OCI-LY7 (cell line): ENCODE measurements around the gene PTBP3. TPM values are rescaled to one million over a fixed set of nuclear protein-coding genes. Genes with fewer than 3 reads are reported as not detected.

Experiments used
- BruUV-seq: library from RNA; stranded (reverse); fragments of 400-500 nt; replicated peaks from 2 replicates; lab custom pipeline; 2021; lab: Mats Ljungman, UMichigan
- CTCF ChIA-PET: fragments of 300-600 bp; sonication (Branson Sonifier 250); formaldehyde crosslinking; loops from one replicate; lab custom pipeline; 2022; ENCODE audit warnings: antibody characterized with exemption; ENCODE audit not compliant: unreplicated experiment; lab: Charles Lee
- POLR2A ChIA-PET: fragments of 300-600 bp; sonication (Branson Sonifier 250); formaldehyde crosslinking; loops from one replicate; lab custom pipeline; 2022; ENCODE audit warnings: antibody characterized with exemption; lab: Charles Lee
- DNase-seq: peaks from one replicate; pipeline ENCODE4 v3.0.0-alpha.2; 2015; ENCODE audit warnings: low spot score
- H2AFZ ChIP-seq: fragments of 200-600 bp; sonication (generic), shearing (Covaris generic); 2 replicates; pipeline ENCODE4 v1.6.1; 2014; ENCODE audit warnings: mild to moderate bottlenecking, antibody characterized with exemption, low read length, moderate library complexity
- H3K27ac ChIP-seq: fragments of 200-600 bp; sonication (generic); 2 replicates; pipeline ENCODE4 v1.5.1; 2014; ENCODE audit warnings: mixed run types, low read depth, mild to moderate bottlenecking, moderate library complexity, low read length, inconsistent platforms; ENCODE audit not compliant: poor library complexity, severe bottlenecking
- H3K36me3 ChIP-seq: fragments of 200-600 bp; sonication (generic); 2 replicates; pipeline ENCODE4 v1.6.1; 2014; ENCODE audit warnings: mild to moderate bottlenecking, antibody characterized with exemption, low read length, moderate library complexity, mixed read lengths; ENCODE audit not compliant: insufficient read depth
- H3K4me1 ChIP-seq: fragments of 200-600 bp; sonication (generic); 2 replicates; pipeline ENCODE4 v1.5.1; 2014; ENCODE audit warnings: mild to moderate bottlenecking, low read length; ENCODE audit not compliant: insufficient read depth, poor library complexity, severe bottlenecking
- H3K4me2 ChIP-seq: fragments of 200-600 bp; sonication (generic); 2 replicates; pipeline ENCODE4 v1.6.1; 2014; ENCODE audit warnings: mild to moderate bottlenecking, low read length
- H3K4me3 ChIP-seq: fragments of 200-600 bp; sonication (generic); 2 replicates; pipeline ENCODE4 v1.5.1; 2014; ENCODE audit warnings: mild to moderate bottlenecking, low read depth, low read length; ENCODE audit not compliant: poor library complexity, severe bottlenecking
- H3K79me2 ChIP-seq: fragments of 200-600 bp; sonication (generic); 2 replicates; pipeline ENCODE4 v1.6.1; 2016; ENCODE audit warnings: low read depth, mild to moderate bottlenecking, low read length, moderate library complexity, mixed read lengths; ENCODE audit not compliant: insufficient read depth
- H3K9me2 ChIP-seq: fragments of 200-600 bp; sonication (generic); 2 replicates; pipeline ENCODE4 v1.6.1; 2016; ENCODE audit warnings: mild to moderate bottlenecking, low read length, mixed read lengths; ENCODE audit not compliant: insufficient read depth
- H3K9me3 ChIP-seq: fragments of 200-600 bp; sonication (generic); 2 replicates; pipeline ENCODE4 v1.6.1; 2014; ENCODE audit warnings: mild to moderate bottlenecking, mixed run types, low read length, mixed read lengths
- H4K20me1 ChIP-seq: fragments of 200-600 bp; sonication (generic); 2 replicates; pipeline ENCODE4 v1.6.1; 2014; ENCODE audit warnings: mild to moderate bottlenecking, antibody characterized with exemption, low read length, moderate library complexity, mixed read lengths; ENCODE audit not compliant: insufficient read depth
- CTCF ChIP-seq: fragments of 200-600 bp; sonication (generic); conservative IDR thresholded peaks from 2 replicates; pipeline ENCODE4 v1.5.1; 2014; ENCODE audit warnings: mild to moderate bottlenecking, antibody characterized with exemption, low read length, moderate library complexity, mixed read lengths
- EZH2phosphoT487 ChIP-seq: fragments of 200-600 bp; sonication (generic); IDR thresholded peaks from 2 replicates; pipeline ENCODE4 v1.6.1; 2018; ENCODE audit warnings: low read depth, borderline replicate concordance, mild to moderate bottlenecking, mixed run types, antibody characterized with exemption, low read length, moderate library complexity, mixed read lengths
- intact Hi-C: fragments of 100-400 bp; cut with micrococcal nuclease; formaldehyde crosslinking; loops from one replicate; pipeline ENCODE4 v1.10.0; 2022; ENCODE audit not compliant: unreplicated experiment
- total RNA-seq, 2 experiments: library from RNA; depleted of rRNA in 1 of 2; stranded (reverse); fragments of >200 nt in 1 of 2; shearing (Covaris generic) in 1 of 2; gene quantifications; 2 replicates each; pipeline ENCODE4 v1.2.3, GENCODE V29; 2014 to 2022

PTBP3 gene
- total RNA-seq, 2 experiments from 2014 or later, result 38.1 to 98.2 TPM

DNA sequence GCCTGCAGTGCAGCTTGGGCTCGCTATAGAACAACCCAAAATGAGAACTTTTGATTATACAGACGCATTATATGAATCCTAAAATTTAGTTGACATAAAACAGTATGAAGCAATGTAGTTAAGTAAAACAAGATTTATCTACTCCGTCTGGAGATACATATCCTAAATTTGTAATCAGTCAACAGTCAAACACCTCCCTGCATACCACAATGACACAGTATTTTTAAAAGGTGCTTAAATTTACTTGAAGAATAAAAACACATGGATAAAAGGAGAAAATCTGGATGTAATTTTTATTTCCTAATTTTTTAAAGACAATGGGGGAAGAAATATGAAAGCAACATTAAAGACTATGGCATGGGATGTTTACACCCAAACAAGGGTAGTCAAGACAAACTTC is 70.8 kb downstream of the PTBP3 start:
- CTCF ChIA-PET, result no interaction called here
- Histone ChIP-seq H3K4me1 (no peaks in the 10 kb centered on the region), H3K27ac (no peak overlapping the region), H3K79me2 (no peaks in the 10 kb centered on the region), H3K36me3 (peaks cover 69% of the 10 kb centered on the region), H2AFZ (no peak overlapping the region), H3K9me2 (no peaks in the 10 kb centered on the region), H3K4me2 (no peak overlapping the region), H3K4me3 (no peak overlapping the region), H3K9me3 (no peaks in the 10 kb centered on the region), H4K20me1 (no peaks in the 10 kb centered on the region)
- TF ChIP-seq CTCF (no peak), EZH2phosphoT487 (no peak)
- intact Hi-C loops, result no loop called here
- no peak for DNase-seq
- POLR2A ChIA-PET, result interaction anchor here (0.6 kb wide), 1 partner anchor 74 kb away, joined by 4 read pairs; no protein-coding TSS in a partner anchor
- BruUV-seq, result no TSS peak

DNA sequence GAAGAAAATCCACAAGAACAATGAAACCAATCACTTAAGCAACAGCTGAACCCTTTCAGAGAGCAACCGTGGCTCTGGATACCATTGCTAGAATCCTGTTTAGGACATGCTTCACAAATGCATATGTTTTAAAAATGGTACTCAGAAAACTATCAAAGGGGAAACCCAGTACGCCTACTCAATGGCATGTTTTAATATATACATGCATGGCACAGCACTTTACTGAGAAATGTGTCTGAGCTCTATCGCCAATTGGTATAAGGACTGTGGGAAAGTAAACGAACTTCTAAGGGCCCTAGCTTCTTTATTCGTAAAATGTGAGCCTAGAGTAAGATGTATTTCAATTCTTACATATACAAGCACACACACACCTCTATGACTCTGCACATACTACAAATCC is 72.3 kb downstream of the PTBP3 start:
- Histone ChIP-seq H3K36me3 (peaks cover 56% of the 10 kb centered on the region), H3K4me2 (no peak overlapping the region), H4K20me1 (no peaks in the 10 kb centered on the region), H3K4me3 (no peak overlapping the region), H2AFZ (no peak overlapping the region), H3K4me1 (no peaks in the 10 kb centered on the region), H3K9me2 (no peaks in the 10 kb centered on the region), H3K9me3 (no peaks in the 10 kb centered on the region), H3K79me2 (no peaks in the 10 kb centered on the region), H3K27ac (no peak overlapping the region)
- no peak for DNase-seq
- ChIA-PET CTCF (no interaction called here), POLR2A (interaction anchor here (0.5 to 1.0 kb wide), 3 partner anchors 10 to 167 kb away, joined by 3 to 4 read pairs (median 3); no protein-coding TSS in a partner anchor)
- BruUV-seq, result no TSS peak
- intact Hi-C loops, result no loop called here
- TF ChIP-seq CTCF, result no peak
- no peak for TF ChIP-seq EZH2phosphoT487

DNA sequence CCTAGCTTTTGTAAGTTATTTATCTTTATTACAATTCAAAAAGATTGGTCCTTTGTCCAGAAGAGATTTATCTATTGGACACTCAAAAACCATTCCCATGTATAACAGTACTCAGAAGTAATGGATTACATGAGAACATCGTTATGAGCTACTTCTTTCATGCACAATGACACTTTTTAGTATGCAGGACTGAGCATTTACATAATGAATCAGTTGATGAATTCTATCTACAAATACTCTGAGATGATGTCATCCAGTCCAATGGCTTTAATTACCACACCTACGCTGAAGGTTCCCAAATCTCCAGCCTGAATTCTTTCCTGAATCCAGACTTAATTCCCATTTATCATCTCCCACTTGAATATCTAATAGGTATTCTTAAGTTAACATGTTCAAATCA is 75.3 kb downstream of the PTBP3 start:
- H3K36me3 ChIP-seq, result peaks cover 50% of the 10 kb centered on the region
- ChIA-PET CTCF (no interaction called here), POLR2A (interaction anchor here (0.6 kb wide), 1 partner anchor 121 kb away, joined by 3 read pairs; no protein-coding TSS in a partner anchor)
- no peak overlapping the region for H2AFZ ChIP-seq
- intact Hi-C loops, result no loop called here
- H3K9me2 ChIP-seq, result no peaks in the 10 kb centered on the region
- no TSS peak for BruUV-seq
- H3K4me3 ChIP-seq, result no peak overlapping the region
- no peak for DNase-seq
- H3K79me2 ChIP-seq, result no peaks in the 10 kb centered on the region
- no peak overlapping the region for H3K4me2 ChIP-seq
- H3K9me3 ChIP-seq, result no peaks in the 10 kb centered on the region
- no peaks in the 10 kb centered on the region for H3K4me1 ChIP-seq
- no peak for TF ChIP-seq EZH2phosphoT487
- no peak for TF ChIP-seq CTCF
- no peaks in the 10 kb centered on the region for H4K20me1 ChIP-seq
- no peak overlapping the region for H3K27ac ChIP-seq
